Memory B cell (primary cell): ENCODE results near the gene FBXL19.
A peak's percentile ranks its signal among the peaks of the same experiment; 100 is the strongest.

ENCODE experiments used
- ATAC-seq: fragments of 150-1000 bp; cut with Tn5 transposase; 2 replicates; pipeline ENCODE4 v1.10.0; 2021; ENCODE audit warnings: low read depth, mild to moderate bottlenecking, moderate library complexity
- DNase-seq, 2 donors: peaks; one replicate each; pipeline ENCODE4 v3.0.0; 2022; ENCODE audit warnings: low spot score in 2 of 2
- H3K27ac Mint-ChIP-seq: one replicate; pipeline ENCODE4 v1.8.0; 2022; ENCODE audit warnings: mild to moderate bottlenecking, moderate library complexity, mixed read lengths
- H3K27me3 Mint-ChIP-seq: one replicate; pipeline ENCODE4 v1.8.0; 2022; ENCODE audit warnings: mixed read lengths
- H3K36me3 Mint-ChIP-seq: one replicate; pipeline ENCODE4 v1.8.0; 2022; ENCODE audit warnings: mild to moderate bottlenecking, mixed read lengths
- H3K4me1 Mint-ChIP-seq: one replicate; pipeline ENCODE4 v1.8.0; 2022; ENCODE audit warnings: mixed read lengths
- H3K4me3 Mint-ChIP-seq: one replicate; pipeline ENCODE4 v1.8.0; 2022; ENCODE audit warnings: mild to moderate bottlenecking, moderate library complexity, mixed read lengths
- H3K9me3 Mint-ChIP-seq: one replicate; pipeline ENCODE4 v1.8.0; 2022; ENCODE audit warnings: mixed read lengths

Gene FBXL19

GRCh38 chr16:30965436-30965835 lies 42.1 kb downstream of the FBXL19 start:
- no peak overlapping the region for H3K4me3 Mint-ChIP-seq

GRCh38 chr16:30966033-30966619 lies 42.8 kb downstream of the FBXL19 start:
- Mint-ChIP-seq H3K27me3 (no peaks in the 10 kb centered on the region), H3K36me3 (peaks cover 49% of the 10 kb centered on the region)
- ATAC-seq: no peak

More at GRCh38 chr16:30965436-30965835, 42.1 kb downstream of the FBXL19 start:
- no peaks in the 10 kb centered on the region for H3K9me3 Mint-ChIP-seq
- H3K4me1 Mint-ChIP-seq: peaks cover 6% of the 10 kb centered on the region
- no peaks in the 10 kb centered on the region for H3K27me3 Mint-ChIP-seq
- ATAC-seq (no peak), DNase-seq (no peak)
- H3K27ac Mint-ChIP-seq: no peak overlapping the region
- H3K36me3 Mint-ChIP-seq: peaks cover 43% of the 10 kb centered on the region

GRCh38 chr16:30967795-30968194 lies 44.4 kb downstream of the FBXL19 start:
- H3K27ac Mint-ChIP-seq: no peak overlapping the region
- no peaks in the 10 kb centered on the region for H3K9me3 Mint-ChIP-seq
- peaks cover 5% of the 10 kb centered on the region for H3K4me1 Mint-ChIP-seq
- H3K27me3 Mint-ChIP-seq: no peaks in the 10 kb centered on the region
- no peak for DNase-seq
- H3K4me3 Mint-ChIP-seq: no peak overlapping the region
- no peak for ATAC-seq
- peaks cover 56% of the 10 kb centered on the region for H3K36me3 Mint-ChIP-seq

More at GRCh38 chr16:30966033-30966619, 42.8 kb downstream of the FBXL19 start:
- no peak overlapping the region for H3K27ac Mint-ChIP-seq
- no peak for DNase-seq
- no peaks in the 10 kb centered on the region for H3K9me3 Mint-ChIP-seq
- H3K4me1 Mint-ChIP-seq: peaks cover 5% of the 10 kb centered on the region
- no peak overlapping the region for H3K4me3 Mint-ChIP-seq

GRCh38 chr16:30969246-30969842 lies 46.0 kb downstream of the FBXL19 start:
- Mint-ChIP-seq H3K9me3 (no peaks in the 10 kb centered on the region), H3K4me1 (peaks cover 6% of the 10 kb centered on the region), H3K27me3 (no peaks in the 10 kb centered on the region), H3K27ac (no peak overlapping the region), H3K36me3 (peaks cover 60% of the 10 kb centered on the region), H3K4me3 (no peak overlapping the region)
- ATAC-seq: no peak
- no peak for DNase-seq

- peaks cover 59% of the 10 kb centered on the region for H3K36me3 Mint-ChIP-seq
- H3K27me3 Mint-ChIP-seq: no peaks in the 10 kb centered on the region
- no peak for ATAC-seq
- H3K9me3 Mint-ChIP-seq: no peaks in the 10 kb centered on the region
- H3K4me3 Mint-ChIP-seq: no peak overlapping the region
- no peak for DNase-seq
- peak overlapping the region; percentile 25 for H3K27ac Mint-ChIP-seq
- H3K4me1 Mint-ChIP-seq: peaks cover 5% of the 10 kb centered on the region
Observed at GRCh38 chr16:30971298-30971697, 47.9 kb downstream of the FBXL19 start.

- Mint-ChIP-seq H3K27ac (no peak overlapping the region), H3K36me3 (peaks cover 58% of the 10 kb centered on the region), H3K4me1 (peaks cover 8% of the 10 kb centered on the region), H3K4me3 (no peak overlapping the region), H3K27me3 (no peaks in the 10 kb centered on the region), H3K9me3 (no peaks in the 10 kb centered on the region)
- ATAC-seq: no peak
- no peak for DNase-seq
Observed at GRCh38 chr16:30972872-30973271, 49.5 kb downstream of the FBXL19 start.

- peak overlapping the region; percentile 21 for H3K27ac Mint-ChIP-seq
- peaks cover 8% of the 10 kb centered on the region for H3K4me1 Mint-ChIP-seq
- H3K27me3 Mint-ChIP-seq: no peaks in the 10 kb centered on the region
- H3K9me3 Mint-ChIP-seq: no peaks in the 10 kb centered on the region
- DNase-seq (no peak), ATAC-seq (no peak)
- peaks cover 56% of the 10 kb centered on the region for H3K36me3 Mint-ChIP-seq
- no peak overlapping the region for H3K4me3 Mint-ChIP-seq
Observed at GRCh38 chr16:30974348-30974747, 51.0 kb downstream of the FBXL19 start.

- Mint-ChIP-seq H3K4me1 (peaks cover 8% of the 10 kb centered on the region), H3K27ac (peak overlapping the region; percentile 40), H3K27me3 (no peaks in the 10 kb centered on the region), H3K4me3 (no peak overlapping the region), H3K9me3 (no peaks in the 10 kb centered on the region), H3K36me3 (peaks cover 48% of the 10 kb centered on the region)
- DNase-seq: no peak
- no peak for ATAC-seq
Observed at GRCh38 chr16:30976486-30976885, 53.1 kb downstream of the FBXL19 start.

- no peak for DNase-seq
- Mint-ChIP-seq H3K9me3 (no peaks in the 10 kb centered on the region), H3K4me3 (no peak overlapping the region), H3K27me3 (no peaks in the 10 kb centered on the region), H3K4me1 (peaks cover 9% of the 10 kb centered on the region), H3K27ac (peak overlapping the region; percentile 46), H3K36me3 (peaks cover 47% of the 10 kb centered on the region)
- peak; percentile 19 for ATAC-seq
Observed at GRCh38 chr16:30977502-30977901, 54.1 kb downstream of the FBXL19 start.

- peaks cover 39% of the 10 kb centered on the region for H3K36me3 Mint-ChIP-seq
- DNase-seq (no peak), ATAC-seq (no peak)
- H3K4me1 Mint-ChIP-seq: peaks cover 9% of the 10 kb centered on the region
- no peaks in the 10 kb centered on the region for H3K27me3 Mint-ChIP-seq
- no peak overlapping the region for H3K4me3 Mint-ChIP-seq
- H3K9me3 Mint-ChIP-seq: no peaks in the 10 kb centered on the region
- H3K27ac Mint-ChIP-seq: no peak overlapping the region
Observed at GRCh38 chr16:30979170-30980022, 56.0 kb downstream of the FBXL19 start.

GRCh38 chr16:30980023-30980371 lies 56.6 kb downstream of the FBXL19 start:
- Mint-ChIP-seq H3K27me3 (no peaks in the 10 kb centered on the region), H3K4me1 (peaks cover 10% of the 10 kb centered on the region), H3K4me3 (no peak overlapping the region), H3K36me3 (peaks cover 38% of the 10 kb centered on the region), H3K9me3 (no peaks in the 10 kb centered on the region), H3K27ac (peak overlapping the region; percentile 39)
- DNase-seq: no peak
- ATAC-seq: no peak

GRCh38 chr16:30980434-30980833 lies 57.1 kb downstream of the FBXL19 start:
- H3K4me1 Mint-ChIP-seq: peaks cover 13% of the 10 kb centered on the region
- H3K36me3 Mint-ChIP-seq: peaks cover 38% of the 10 kb centered on the region
- H3K9me3 Mint-ChIP-seq: no peaks in the 10 kb centered on the region
- H3K4me3 Mint-ChIP-seq: no peak overlapping the region
- ATAC-seq (no peak), DNase-seq (no peak)
- H3K27ac Mint-ChIP-seq: peak overlapping the region; percentile 39
- no peaks in the 10 kb centered on the region for H3K27me3 Mint-ChIP-seq

GRCh38 chr16:30980959-30981358 lies 57.6 kb downstream of the FBXL19 start:
- DNase-seq (no peak), ATAC-seq (no peak)
- H3K27ac Mint-ChIP-seq: no peak overlapping the region
- H3K27me3 Mint-ChIP-seq: no peaks in the 10 kb centered on the region
- H3K9me3 Mint-ChIP-seq: no peaks in the 10 kb centered on the region
- H3K4me1 Mint-ChIP-seq: peaks cover 13% of the 10 kb centered on the region
- no peak overlapping the region for H3K4me3 Mint-ChIP-seq
- H3K36me3 Mint-ChIP-seq: peaks cover 32% of the 10 kb centered on the region

- DNase-seq (no peak), ATAC-seq (no peak)
- Mint-ChIP-seq H3K4me3 (no peak overlapping the region), H3K36me3 (peaks cover 23% of the 10 kb centered on the region), H3K27me3 (no peaks in the 10 kb centered on the region), H3K4me1 (peaks cover 8% of the 10 kb centered on the region), H3K9me3 (no peaks in the 10 kb centered on the region), H3K27ac (peak overlapping the region; percentile 48)
Observed at GRCh38 chr16:30982548-30983288, 59.3 kb downstream of the FBXL19 start.
